Activated naive CD4-positive, alpha-beta T cell treated with anti-CD3 and anti-CD28 coated beads, Interleukin-2, amount 50 U/mL, for 72 hours (primary cell): ENCODE measurements around the gene CRTAP. TPM values are rescaled to one million over a fixed set of nuclear protein-coding genes. Genes with fewer than 3 reads are reported as not detected.
"Not testable (repeated sequence)": the region's sequence is repeated elsewhere in the genome, so short reads cannot be mapped to it uniquely, and the experiment has no call there.

Experiments
- ATAC-seq, 2 donors: fragments of 150-1000 bp; cut with Tn5 transposase; 2 replicates each; pipeline ENCODE4 v1.10.0; 2021; ENCODE audit warnings: mild to moderate bottlenecking in 2 of 2, moderate library complexity in 2 of 2
- DNase-seq, 2 donors: peaks; one replicate each; pipeline ENCODE4 v3.0.0; 2021 to 2022; ENCODE audit warnings: low spot score in 2 of 2
- H3K27ac Mint-ChIP-seq, 2 donors: one replicate each; pipeline ENCODE4 v1.8.0; 2022; ENCODE audit warnings: mild to moderate bottlenecking in 2 of 2, mixed read lengths in 2 of 2
- H3K36me3 Mint-ChIP-seq, 2 donors: one replicate each; pipeline ENCODE4 v1.8.0; 2022; ENCODE audit warnings: mixed read lengths in 2 of 2
- H3K9me3 Mint-ChIP-seq, 2 donors: one replicate each; pipeline ENCODE4 v1.8.0; 2022; ENCODE audit warnings: mixed read lengths in 2 of 2
- total RNA-seq, 2 donors: library from RNA; stranded (reverse); gene quantifications; one replicate each; pipeline ENCODE4 v1.2.3, GENCODE V29; 2022

CRTAP gene
- total RNA-seq, 2 donors from 2014 or later, result 44.1 to 66.6 TPM

- Mint-ChIP-seq H3K36me3 (peaks cover 14 to 71% of the 10 kb centered on the region in 2 donors), H3K9me3 (no peaks in the 10 kb centered on the region), H3K27ac (peak overlapping the region in 1 of 2 donors; percentile 46)
- no peak for ATAC-seq
- DNase-seq, result no peak
Observed at GRCh38 chr3:33092496-33093254, 21.1 kb upstream of the CRTAP start.

- ATAC-seq, result no peak
- Mint-ChIP-seq H3K9me3 (no peaks in the 10 kb centered on the region), H3K27ac (no peak overlapping the region), H3K36me3 (peaks cover 14 to 60% of the 10 kb centered on the region in 2 donors)
- DNase-seq, result no peak
Observed at GRCh38 chr3:33093847-33094246, 20.0 kb upstream of the CRTAP start.

- peak overlapping the region; percentile 77 to 86 for H3K27ac Mint-ChIP-seq
- H3K9me3 Mint-ChIP-seq, result no peaks in the 10 kb centered on the region
- ATAC-seq (no peak), DNase-seq (no peak)
- peaks cover 14 to 45% of the 10 kb centered on the region in 2 donors for H3K36me3 Mint-ChIP-seq
Observed at GRCh38 chr3:33095436-33095835, 18.4 kb upstream of the CRTAP start.

- peak; percentile 47 to 64 for ATAC-seq
- H3K36me3 Mint-ChIP-seq, result peaks cover 10 to 37% of the 10 kb centered on the region in 2 donors
- H3K27ac Mint-ChIP-seq, result peak overlapping the region; percentile 77 to 86
- DNase-seq, result peak; percentile 44 to 72
- no peaks in the 10 kb centered on the region for H3K9me3 Mint-ChIP-seq
Observed at GRCh38 chr3:33096093-33096868, 17.5 kb upstream of the CRTAP start.

DNA sequence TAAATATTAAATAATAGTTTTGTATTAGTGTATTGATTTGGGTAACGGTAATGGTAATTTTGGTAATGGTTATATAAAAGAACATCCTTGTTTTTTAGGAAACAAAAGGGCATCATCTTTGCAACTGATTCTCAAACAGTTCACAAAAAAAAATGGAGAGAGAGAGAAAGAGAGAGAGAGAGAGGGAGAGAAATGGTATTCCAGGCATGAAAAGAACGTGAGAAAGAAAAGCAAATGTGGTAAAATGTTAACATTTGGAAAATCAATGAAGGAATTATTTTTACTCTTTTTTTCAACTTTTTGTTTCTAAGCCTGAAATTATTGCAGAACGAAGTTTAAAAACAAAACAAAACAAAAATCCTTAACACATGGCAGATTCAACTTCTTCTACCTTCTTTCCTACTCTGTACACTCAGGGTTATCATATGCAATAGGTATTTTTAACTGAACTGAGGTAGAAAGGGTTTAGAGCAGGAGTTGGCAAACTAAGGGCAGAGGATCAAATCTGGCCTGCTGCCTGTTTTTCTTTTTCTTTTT, 14.6 kb upstream of the CRTAP start:
- DNase-seq (no peak), ATAC-seq (no peak)
- Mint-ChIP-seq H3K27ac (no peak overlapping the region), H3K9me3 (no peaks in the 10 kb centered on the region), H3K36me3 (peaks cover 0 to 12% of the 10 kb centered on the region in 2 donors)

DNA sequence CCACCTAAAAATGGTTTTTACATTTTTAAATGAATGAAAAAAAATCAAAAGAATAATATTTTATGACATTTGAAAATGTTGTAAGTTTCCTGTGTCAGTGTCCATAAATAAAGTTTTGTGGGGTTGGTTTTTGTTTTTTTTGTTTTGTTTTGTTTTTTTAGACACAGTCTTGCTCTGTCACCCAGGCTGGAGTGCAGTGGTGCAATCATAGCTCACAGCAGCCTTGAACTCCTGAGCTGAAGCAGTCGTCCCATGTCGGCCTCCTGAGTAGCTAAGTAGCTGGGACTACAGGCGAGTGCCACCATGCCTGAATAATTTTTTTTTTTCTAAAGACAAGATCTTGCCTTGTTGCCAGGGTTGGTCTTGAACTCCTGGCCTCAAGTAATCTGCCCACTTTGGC, 14.1 kb upstream of the CRTAP start:
- ATAC-seq (no peak), DNase-seq (no peak)
- Mint-ChIP-seq H3K27ac (no peak overlapping the region), H3K9me3 (no peaks in the 10 kb centered on the region), H3K36me3 (peaks cover 0 to 10% of the 10 kb centered on the region in 2 donors)

DNA sequence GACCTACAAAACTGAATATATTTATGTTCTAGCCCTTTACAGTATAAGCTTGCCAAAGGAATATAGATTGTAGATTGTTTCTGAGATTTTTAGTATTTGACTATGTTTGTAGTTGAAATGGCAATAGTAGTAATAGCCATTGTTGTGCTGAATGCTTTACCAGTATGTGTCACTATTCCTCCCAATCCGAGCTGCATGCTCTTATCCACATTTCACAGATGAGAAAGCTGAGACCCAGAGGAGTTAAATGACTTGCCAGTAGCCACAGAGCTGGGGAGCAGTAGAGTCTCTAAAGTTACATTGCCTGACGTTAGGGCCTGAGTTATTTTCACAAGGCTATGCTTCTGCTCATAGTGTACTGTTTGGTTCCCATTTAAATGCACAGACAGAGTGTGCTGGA, 13.6 kb upstream of the CRTAP start:
- H3K27ac Mint-ChIP-seq, result no peak overlapping the region
- peaks cover 0 to 10% of the 10 kb centered on the region in 2 donors for H3K36me3 Mint-ChIP-seq
- no peak for DNase-seq
- ATAC-seq, result no peak
- no peaks in the 10 kb centered on the region for H3K9me3 Mint-ChIP-seq

DNA sequence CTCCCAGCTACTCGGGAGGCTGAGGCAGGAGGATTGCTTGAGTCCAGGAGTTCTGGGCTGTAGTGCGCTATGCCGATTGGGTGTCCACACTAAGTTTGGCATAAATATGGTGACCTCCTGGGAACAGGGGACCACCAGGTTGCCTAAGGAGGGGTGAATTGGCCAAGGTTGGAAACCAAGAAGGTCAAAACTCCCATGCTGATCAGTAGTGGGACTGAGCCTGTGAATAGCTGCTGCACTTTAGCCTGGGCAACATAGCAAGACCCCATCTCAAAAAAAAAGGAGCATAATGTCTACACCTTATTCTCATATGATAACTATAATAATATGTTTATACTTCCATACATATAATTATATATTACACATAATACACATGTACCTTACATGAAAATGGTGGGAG, 10.8 kb upstream of the CRTAP start:
- H3K27ac Mint-ChIP-seq, result no peak overlapping the region
- H3K9me3 Mint-ChIP-seq, result no peaks in the 10 kb centered on the region
- ATAC-seq (no peak), DNase-seq (no peak)
- no peaks in the 10 kb centered on the region for H3K36me3 Mint-ChIP-seq

GRCh38 chr3:33103480-33103879, 10.3 kb upstream of the CRTAP start:
- Mint-ChIP-seq H3K36me3 (no peaks in the 10 kb centered on the region), H3K27ac (no peak overlapping the region), H3K9me3 (no peaks in the 10 kb centered on the region)
- DNase-seq (no peak), ATAC-seq (no peak)

GRCh38 chr3:33104803-33105202, 9.0 kb upstream of the CRTAP start:
- Mint-ChIP-seq H3K27ac (no peak overlapping the region), H3K9me3 (no peaks in the 10 kb centered on the region), H3K36me3 (no peaks in the 10 kb centered on the region)
- ATAC-seq, result no peak
- no peak for DNase-seq

DNA sequence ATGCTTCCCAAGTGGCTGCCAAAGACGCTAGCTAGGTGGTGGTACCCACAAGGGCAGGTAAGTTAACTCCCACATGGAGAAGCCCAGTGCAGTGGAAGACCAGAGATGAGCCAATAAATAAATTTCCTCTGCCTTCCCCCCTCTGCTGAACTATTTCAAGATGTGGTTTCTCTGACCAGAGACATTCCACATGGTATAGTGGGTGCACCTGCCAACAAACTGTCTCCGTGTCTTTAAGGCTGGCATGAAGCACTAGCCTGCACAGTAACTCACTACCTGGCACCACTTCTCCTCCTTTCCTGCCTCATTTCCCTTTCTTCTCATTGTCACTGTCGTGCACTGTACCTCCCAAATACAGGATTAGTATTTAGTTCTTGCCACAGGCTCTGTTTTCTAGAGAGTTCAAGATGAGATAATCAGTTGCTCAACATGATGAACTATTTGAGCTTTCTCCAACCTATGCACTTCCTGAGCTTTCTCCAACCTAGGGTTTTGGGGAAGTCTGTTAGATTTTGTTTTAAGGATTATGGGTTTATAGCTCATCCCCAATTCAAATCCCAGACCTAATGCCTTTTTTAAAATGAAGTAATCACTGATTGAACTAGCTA, 8.4 kb upstream of the CRTAP start:
- ATAC-seq (no peak), DNase-seq (no peak)
- no peaks in the 10 kb centered on the region for H3K9me3 Mint-ChIP-seq
- H3K27ac Mint-ChIP-seq, result no peak overlapping the region
- no peaks in the 10 kb centered on the region for H3K36me3 Mint-ChIP-seq

DNA sequence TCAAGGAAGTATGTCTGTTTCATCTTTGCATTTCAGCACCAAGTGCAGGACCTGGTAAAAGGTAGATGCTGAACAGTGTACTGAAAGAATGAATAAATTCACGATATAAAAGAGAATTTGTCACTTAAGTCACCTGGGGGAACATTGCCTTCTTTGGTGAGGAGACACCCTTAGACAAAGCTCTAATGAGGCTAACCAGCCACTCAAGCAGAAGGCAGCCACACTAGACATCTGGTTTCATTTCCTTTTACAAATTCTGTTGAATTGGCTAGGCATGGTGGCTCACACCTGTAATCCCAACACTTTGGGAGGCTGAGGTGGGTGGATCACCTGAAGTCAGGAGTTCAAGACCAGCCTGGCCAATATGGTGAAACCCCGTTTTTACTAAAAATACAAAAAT, 7.0 kb upstream of the CRTAP start:
- H3K9me3 Mint-ChIP-seq, DNase-seq, ATAC-seq, H3K27ac Mint-ChIP-seq, H3K36me3 Mint-ChIP-seq: not testable (repeated sequence)

GRCh38 chr3:33111581-33111980, 2.2 kb upstream of the CRTAP start:
- Mint-ChIP-seq H3K9me3 (no peaks in the 10 kb centered on the region), H3K36me3 (no peaks in the 10 kb centered on the region), H3K27ac (peak overlapping the region in 1 of 2 donors; percentile 32)
- peak in 1 of 2 donors; percentile 32 for ATAC-seq
- DNase-seq, result no peak

- H3K27ac Mint-ChIP-seq, result peak overlapping the region; percentile 38 to 64
- DNase-seq (no peak), ATAC-seq (no peak)
- H3K36me3 Mint-ChIP-seq, result no peaks in the 10 kb centered on the region
- no peaks in the 10 kb centered on the region for H3K9me3 Mint-ChIP-seq
Observed at GRCh38 chr3:33114622-33115023, 809 bp downstream of the CRTAP start.

DNA sequence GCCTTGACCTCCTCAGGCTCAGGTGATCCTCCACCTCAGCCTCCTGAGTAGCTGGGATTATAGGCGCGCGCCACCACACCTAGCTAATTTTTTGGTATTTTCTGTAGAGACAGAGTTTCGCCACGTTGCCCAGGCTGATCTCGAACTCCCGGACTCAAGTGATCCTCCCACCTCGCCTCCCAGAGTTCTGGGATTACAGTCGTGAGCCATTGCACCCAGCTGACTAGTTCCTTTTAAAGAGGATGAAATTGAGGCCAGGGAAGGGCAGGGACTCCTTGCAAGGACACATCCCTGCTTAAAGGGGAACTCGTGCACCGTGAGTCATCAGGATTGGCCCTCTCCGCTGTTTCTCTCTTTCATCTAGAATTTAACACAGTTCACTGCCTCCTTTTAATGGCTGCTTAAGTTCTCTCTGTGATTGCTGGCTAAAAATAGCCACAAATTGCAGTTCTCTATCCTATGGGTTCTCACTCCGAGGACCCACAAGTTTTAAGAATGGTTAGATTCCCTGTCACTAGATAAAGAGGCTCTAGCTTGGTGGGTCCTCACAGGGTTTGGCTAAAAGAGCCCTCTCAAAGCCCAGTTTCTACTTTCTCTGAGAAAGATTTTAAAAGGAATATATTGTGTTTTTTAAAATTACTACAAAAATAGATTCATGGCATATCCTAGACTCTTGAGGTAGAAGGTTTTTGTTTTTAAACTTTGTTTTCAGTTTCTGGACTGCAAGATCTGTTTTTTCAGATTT, 1.4 kb downstream of the CRTAP start:
- no peak for ATAC-seq
- no peaks in the 10 kb centered on the region for H3K9me3 Mint-ChIP-seq
- DNase-seq, result no peak
- no peaks in the 10 kb centered on the region for H3K36me3 Mint-ChIP-seq
- peak overlapping the region in 1 of 2 donors; percentile 64 for H3K27ac Mint-ChIP-seq

- H3K9me3 Mint-ChIP-seq, result no peaks in the 10 kb centered on the region
- H3K36me3 Mint-ChIP-seq, result peaks cover 0 to 6% of the 10 kb centered on the region in 2 donors
- H3K27ac Mint-ChIP-seq, result no peak overlapping the region
- no peak for DNase-seq
- no peak for ATAC-seq
Observed at GRCh38 chr3:33117461-33117860, 3.6 kb downstream of the CRTAP start.
